GM21529 (cell line): ENCODE results near the gene CFAP74.

Experiments
- ATAC-seq: cut with Tn5 transposase; IDR thresholded peaks from one replicate; pipeline ENCODE4 v1.9.1; 2021; ENCODE audit not compliant: unreplicated experiment

Gene CFAP74

DNA sequence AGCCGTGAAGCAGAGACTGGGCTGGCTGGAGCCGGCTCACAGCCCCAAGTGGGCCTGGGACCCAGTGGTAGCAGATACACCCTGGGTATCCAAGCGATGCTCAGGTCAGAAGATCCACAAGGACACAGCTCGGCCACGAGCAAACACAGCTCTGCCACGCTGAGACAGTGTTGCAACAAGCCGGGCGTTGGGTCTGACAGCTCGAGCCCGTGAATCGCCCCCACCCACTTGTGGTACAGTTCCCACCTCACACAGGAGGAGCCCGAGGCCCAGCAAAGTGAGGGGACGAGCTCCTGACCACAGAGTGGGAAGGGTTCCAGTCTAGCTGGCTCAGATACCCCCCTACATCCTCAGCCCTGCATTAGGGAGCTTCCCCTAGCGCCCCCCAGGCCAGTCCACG, 37.7 kb upstream of the CFAP74 start:
- ATAC-seq: no peak

DNA sequence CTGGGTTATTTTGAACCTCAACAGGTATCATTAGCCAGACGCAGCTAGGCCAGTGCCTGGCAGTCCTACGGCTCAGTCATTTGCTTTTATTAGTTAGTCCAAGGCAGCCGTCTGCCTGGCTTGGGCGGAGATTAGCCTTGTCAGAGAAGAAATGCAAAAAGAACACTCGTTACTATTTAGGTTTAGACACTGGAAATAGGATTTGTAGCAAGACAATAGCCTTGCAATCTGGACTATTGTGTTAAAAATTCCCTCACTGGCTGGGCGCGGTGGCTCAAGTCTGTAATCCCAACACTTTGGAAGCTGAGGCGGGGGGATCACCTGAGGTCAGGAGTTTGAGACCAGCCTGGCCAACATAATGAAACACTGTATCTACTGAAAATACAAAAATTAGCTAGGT, 35.7 kb upstream of the CFAP74 start:
- no peak for ATAC-seq

DNA sequence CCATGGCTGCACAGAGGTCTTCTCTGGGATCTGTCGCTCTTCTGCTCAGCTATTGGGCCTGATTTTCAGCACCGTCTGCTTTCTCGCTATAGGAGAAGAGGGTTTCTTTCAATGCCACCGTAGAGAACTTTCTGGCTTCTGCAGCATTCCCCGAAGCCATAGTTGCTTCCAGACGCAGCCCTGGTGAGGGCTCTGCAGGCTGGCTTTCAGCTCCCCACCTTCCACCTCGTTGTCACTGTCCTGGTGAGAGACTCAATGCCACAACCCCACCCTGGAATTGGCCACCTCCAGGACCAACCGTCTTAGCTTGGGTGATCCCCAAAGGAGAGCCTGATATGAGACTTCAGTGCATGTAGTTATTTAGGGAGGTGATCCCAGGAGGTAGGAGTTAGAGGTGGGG, 34.6 kb upstream of the CFAP74 start:
- ATAC-seq: no peak

DNA sequence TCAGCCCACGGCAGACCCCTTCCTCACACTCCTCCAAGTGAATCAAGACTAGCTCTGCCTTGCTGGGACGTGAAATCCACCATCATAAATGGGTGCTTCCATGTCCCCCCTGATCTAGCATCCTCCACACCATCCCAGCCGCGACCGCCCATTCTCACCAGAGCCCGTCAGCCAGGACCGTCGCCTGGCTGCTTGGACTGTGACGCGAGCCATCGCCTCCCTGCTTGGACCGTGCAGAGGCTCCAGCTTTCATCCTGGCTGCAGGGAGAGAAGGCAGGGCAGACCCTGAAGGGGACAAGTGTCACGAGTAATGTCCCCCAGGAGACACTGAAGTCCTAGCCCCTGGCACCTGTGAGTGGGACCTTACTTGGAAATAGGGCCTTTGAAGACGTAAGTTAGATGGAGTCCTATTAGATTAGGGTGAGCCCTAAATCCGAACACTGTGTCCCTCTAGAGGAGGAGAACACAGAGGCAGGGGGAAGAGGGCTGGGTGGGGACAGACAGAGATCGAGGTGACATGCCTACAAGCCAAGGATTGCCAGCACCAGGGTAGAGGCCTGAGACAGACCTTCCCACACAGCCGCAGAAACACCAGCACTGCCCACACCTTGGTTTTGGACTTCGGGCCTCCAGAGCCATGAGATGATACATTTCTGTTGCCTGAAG, 33.9 kb upstream of the CFAP74 start:
- no peak for ATAC-seq

DNA sequence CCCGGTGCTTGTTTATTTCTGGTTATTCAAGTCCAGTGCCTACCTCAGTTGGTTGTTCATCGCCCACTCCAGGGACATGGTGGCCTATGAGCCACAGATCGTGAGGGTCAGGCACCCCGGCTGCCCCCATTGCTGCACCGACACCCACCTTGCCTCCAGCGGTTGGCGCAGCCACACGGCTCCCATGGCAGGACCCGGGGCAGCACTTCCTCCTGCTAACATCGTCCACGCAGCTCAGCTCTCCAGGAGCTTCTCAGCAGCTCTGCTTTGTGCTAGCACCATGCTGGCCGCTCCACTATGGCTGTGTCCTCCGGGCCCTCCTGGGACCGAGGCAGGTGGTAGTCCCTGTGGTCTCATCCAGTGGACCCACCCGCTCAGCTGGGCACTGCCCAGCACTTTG, 32.7 kb upstream of the CFAP74 start:
- no peak for ATAC-seq

DNA sequence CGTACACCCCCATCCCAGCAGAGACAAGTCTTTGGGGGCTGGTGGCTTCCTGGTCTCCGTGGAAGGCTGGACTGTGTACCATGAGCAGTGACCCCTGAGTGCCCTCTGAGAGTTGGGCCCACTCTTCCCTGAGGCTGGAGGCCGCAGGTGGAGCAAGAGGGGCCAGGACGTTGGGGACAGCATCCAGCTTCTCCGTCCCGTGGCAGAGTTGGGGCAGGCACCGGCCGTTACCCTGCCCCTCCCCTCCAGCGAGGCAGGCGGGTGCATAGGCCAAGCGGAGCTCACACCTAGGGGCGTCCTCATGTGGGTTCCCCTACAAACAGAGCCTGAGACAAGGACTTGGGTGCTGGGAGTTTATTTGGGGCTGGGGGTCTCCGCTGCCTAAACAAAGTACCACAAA, 29.6 kb upstream of the CFAP74 start:
- no peak for ATAC-seq

DNA sequence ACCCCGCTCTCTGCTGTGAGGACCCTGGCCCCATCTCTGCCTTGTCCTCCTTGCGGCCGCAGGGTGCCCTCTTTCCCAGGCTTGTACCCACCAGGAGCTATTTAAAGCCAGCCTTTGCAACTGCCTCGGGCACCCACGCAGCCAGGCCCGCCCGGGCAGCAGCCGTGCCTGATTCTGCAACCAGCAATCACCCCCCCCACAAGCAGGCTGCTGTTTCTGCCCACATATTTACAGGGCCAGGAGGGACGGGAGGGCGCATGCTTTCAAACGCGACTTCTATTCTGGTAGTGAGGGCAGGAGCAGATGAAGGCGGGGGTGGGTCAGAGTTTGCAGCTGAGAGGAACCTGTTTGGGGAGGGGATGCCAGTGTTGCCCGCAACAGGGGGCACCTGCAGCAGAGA, 29.2 kb upstream of the CFAP74 start:
- ATAC-seq: no peak

DNA sequence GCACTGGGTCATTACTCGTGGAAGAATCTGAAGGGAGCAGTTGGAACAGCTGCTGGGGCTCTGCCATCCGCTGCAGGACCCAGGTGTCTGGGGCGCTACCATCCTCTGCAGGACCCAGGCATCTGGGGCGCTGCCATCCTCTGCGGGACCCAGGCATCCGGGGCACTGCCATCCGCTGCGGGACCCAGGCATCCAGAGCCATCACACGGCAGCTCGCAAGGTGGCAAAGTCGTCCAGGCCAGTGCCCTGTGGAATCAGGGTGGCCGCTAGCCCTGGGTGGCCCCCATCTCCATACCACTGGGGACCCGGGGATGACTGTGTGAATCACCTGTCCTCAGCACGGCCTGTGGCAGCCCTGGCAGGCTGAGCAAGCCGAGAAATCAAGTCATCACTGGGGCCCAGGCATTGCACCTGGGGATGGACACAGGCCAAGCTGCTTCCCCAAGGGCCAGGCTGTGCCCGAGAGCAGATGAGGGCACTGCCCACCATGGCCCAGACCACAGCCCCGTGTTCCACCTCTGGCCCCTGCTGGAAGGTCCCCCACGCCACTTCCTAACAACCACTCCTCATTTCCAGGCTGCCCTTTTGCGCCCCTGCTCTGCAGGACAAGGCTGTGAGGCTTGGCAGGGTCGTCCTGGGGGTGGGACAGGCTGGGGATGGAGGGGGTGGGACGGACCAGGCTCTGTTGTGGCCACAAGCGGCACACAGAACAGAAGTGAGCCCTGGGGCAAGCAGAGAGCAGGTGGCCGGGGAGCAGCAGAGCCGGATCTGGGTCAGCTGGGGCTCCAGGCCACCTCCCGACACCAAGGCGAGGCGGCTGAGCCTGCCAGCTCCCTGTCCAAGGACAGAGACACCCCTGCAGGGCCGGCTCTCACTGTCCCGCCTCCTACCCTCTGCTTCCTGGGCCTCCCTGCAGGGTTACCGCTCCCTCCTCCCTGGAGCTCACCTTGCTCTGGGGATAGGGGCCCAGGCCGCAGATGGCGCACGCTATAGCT, 28.3 kb upstream of the CFAP74 start:
- ATAC-seq: no peak

DNA sequence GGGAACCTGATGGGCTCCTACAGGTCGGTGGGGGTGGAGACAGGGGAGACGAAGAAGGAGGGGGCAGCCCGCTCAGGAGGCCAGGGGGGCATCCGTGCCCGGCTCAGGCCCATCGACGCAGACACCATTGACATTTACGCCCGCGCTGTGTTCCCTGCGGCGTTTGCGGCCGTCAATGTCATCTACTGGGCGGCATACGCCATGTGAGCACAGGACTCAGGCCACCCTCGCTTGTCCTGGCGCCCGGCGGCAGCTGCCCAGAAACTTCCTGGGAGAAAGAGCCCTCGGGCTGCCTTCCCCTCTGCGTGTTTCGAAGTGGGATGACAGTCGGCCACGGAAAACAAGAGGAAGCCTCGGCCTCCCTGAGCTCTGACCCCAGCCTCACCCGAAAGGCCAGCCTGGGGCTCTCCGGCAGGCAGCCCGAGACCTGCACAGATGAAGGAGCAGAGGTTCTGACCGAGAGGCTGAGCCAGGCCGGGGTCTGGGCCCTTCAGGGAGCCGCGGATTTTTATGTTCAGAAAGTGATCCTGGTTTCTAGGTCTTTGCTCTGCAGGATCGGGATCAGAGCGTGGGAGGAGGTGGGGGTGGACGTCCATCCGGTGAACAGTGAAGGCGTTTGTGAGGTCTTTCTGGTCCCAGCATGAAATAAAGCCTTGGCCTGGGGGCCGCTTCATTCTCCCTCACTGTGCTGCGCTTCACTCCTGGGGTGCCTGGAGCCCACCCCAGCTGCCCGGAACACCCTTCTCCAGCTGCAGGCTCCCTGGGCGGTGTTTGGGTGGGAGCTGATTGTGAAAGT, 26.7 kb upstream of the CFAP74 start:
- ATAC-seq: no peak

DNA sequence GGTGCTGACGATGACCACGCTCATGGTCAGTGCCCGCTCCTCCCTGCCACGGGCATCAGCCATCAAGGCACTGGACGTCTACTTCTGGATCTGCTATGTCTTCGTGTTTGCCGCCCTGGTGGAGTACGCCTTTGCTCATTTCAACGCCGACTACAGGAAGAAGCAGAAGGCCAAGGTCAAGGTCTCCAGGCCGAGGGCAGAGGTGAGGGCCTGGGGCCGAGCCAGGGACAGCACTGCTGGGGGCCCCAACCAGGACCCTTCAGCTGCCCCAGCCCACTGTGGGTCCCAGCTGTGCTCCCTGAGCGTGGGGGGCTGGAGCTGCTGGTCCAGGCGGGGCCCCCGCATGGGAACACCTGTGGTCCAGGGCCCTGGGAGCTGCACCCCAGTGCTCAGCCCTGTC, 26.0 kb upstream of the CFAP74 start:
- no peak for ATAC-seq

DNA sequence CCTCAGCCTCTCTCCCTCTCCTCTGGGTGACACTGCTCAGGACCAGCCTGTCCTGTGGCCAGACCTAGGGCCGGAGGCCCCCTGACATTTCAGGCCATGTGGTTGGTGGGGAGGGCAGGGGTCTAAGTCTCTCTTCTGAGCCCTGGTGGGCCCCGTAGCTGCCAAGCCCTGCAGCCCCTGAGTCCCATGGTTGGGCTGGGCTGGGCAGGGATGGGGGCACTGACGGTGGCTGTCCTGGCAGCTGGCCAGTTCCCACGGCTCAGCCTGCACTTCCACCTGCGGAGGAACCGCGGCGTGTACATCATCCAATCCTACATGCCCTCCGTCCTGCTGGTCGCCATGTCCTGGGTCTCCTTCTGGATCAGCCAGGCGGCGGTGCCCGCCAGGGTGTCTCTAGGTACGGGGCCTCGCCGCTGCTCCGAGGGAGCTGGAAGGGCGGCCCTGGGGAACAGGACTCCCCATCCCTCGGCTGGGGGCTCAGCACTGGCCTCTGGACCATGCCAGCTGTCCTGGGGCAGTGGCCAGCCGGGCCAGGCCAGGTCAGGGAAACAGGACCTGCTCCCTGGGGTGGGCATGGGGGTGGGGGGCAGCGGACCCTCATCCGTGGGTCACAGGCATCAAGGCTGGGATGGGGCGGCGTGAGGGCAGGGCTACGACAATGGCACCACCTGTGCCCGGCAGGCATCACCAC, 25.4 kb upstream of the CFAP74 start:
- ATAC-seq: no peak

DNA sequence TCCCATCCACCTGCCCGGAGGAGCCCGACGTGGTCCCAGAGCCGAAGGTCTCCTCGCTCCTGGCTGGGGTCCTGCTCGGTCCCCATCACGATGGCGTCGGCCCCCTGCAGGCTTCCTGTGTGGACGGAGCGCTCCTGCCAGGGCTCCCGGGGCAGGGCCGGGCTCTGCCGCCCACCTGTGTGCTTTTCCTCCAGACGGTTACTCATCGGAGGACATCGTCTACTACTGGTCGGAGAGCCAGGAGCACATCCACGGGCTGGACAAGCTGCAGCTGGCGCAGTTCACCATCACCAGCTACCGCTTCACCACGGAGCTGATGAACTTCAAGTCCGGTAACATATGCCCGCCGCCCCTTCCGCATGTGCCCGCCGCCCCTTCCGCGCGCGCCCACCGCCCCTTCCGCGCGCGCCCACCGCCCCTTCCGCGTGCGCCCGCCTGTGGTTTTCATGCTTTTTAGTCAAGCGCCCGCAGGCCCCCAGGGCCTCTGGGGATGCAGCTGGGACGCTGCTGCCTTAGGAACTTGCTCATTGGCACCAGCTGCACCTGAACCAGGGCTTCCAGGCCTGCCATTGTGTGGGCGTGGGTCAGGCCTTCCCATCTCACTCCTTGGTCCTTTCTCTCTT, 24.5 kb upstream of the CFAP74 start:
- no peak for ATAC-seq

DNA sequence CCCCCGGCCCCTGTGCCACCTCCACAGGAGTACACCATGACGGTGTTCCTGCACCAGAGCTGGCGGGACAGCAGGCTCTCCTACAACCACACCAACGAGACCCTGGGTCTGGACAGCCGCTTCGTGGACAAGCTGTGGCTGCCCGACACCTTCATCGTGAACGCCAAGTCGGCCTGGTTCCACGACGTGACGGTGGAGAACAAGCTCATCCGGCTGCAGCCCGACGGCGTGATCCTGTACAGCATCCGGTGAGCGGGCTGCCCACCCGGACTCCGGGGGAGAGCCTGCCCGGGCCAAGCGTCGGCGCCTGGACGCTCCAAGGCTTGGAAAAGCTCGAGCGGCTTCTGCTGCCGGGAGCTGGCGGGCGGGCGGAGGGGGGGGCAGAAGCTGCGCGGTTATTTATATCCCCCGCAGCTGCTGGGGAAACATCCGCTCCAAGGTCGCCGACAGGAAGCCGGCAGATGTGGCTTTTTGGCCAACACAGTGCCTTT, 21.9 kb upstream of the CFAP74 start:
- ATAC-seq: no peak

DNA sequence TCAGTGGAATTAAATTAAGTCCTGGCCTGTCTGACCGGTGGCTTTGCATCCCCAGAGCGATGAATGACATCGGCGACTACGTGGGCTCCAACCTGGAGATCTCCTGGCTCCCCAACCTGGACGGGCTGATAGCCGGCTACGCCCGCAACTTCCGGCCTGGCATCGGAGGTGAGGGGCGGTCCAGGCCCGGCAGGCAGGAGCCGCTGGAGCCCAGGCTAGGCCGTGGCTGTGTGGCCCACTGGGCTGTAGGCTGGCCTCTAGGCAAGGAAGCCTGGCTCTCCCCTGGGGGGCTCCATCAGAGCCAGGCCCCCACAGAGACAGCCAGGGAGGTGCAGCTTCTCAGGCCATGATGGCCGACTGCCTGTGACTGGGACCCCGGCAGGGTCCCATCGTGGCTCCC, 21.3 kb upstream of the CFAP74 start:
- ATAC-seq: no peak

DNA sequence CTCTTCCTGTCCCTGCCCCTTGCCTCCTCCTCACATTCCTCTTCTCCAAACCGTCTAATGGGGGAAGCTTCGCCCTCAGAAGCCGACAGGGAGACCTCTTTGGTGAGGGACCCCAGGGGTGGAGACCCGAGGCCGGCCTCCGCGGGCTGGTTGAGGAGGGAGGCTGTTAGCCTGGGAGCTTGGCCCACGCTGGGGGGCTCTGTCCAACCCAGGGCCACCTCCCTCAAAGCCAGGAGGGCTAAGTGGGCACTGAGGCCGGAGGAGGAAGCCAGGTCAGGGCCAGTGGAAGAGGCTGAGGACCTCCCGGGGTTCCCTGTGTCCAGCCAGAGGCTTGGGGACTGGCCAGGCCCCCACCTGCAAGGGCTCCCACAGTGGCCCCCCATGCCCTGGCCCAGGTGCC, 20.9 kb upstream of the CFAP74 start:
- ATAC-seq: no peak

DNA sequence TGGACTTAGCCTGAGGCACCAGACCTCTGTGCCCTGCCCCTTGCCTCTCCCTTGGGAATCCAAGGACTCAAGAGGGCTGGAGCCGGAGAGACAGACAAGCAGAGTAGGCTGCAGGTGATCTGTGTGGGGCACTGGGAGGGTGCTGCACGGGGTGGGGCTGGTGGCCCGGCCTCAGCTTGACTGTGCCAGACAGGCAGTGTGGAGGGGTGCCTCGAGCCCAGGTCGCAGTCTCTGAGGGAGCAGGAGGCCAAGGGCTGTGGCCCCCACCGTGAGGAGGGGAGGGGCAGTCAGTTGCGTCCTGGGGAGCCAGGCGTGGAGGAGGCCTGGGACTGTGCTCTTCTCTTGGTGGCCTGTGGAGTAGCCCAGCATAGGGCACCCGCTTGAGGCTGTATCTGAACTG, 19.6 kb upstream of the CFAP74 start:
- no peak for ATAC-seq

DNA sequence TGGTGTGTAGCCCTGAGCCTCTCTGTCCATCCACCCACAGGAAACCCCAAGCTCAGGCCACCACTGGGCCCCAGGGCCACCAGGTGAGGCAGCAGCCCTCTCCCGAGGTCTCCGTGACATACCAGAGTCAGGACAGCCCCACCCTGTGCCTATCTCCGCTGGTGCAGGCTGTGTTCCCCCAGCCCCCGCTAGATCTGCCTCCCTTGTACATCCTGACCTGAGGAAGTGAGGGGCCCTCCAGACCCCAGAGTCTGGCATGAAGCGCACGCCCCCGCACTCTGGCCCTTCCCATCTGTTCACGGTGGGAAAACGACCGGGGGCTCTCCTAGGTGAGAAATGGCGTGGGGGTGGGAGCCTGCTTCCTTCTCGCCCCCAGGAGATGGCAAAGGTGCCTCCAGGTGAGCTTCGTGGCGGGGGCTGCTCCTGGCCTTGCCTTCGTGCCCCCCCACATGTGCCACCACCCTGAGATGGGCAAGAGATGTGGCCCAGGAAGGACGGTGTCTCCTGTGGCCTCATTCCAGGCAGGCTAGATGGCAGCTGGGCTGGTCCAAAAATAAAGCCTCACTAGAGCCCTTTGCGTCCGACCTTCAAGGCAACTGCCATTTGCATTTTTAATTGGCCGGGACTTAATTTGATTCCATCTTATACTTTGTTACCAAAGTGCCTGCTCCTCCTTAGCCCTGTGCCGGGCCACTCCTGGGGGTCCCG, 18.6 kb upstream of the CFAP74 start:
- no peak for ATAC-seq

DNA sequence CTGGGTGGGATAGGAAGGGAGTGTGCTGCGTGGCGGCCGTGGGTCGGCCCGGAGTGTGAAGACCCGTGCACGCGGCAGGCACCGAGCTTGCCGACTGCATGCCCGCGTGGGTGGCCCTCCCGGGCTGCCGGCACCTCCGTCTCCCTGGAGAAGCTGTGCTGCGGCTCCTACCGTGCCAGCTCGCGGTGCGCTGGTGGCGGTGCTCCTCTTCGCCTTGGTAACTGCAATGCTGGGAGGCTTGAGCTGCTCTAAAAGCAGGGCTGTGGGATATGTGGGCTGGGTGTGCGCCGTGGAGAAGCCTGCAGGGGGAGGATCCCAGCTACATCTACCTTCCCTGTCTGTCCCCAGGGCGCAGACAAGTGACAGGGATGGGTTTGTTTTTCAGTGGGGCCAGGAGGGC, 18.0 kb upstream of the CFAP74 start:
- ATAC-seq: no peak

DNA sequence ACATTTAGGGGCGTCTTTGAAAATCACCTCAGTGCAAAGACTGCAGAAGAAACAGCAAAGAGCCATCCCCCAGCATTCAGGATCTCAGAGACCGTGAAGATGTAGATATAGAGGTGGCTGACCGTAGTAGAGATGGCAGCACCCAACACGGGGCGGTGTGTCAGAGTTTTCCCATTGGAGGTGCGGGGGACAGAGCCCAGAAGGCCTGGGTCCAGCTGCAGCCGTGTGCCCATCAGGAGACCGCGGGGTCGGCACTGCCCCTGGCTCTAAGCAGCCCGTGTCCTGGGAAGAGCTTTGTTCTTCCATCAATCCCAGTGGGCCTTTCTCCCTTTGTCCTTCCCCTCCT, 16.7 kb upstream of the CFAP74 start:
- ATAC-seq: no peak
